ENCODE measurements around the gene UBE3D.

DNA sequence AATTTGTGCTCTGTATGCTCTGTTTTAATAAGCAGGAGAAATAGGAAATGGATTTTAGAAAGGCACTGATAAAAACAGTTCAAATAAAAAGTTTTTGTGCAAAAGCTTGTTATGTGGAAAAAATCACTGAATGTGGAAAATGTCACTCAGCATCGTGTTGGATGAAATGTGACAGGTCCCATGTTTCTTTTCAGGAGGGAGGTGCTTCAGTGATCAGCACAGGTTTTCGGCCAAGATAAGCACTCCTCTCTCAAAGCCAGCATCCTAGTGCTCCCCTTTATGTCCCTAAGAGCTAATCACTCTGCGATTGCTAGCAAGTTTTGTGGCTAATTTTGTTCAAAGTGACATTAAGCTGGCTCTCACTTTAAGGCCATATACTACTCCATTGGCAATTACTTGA lies 12.0 kb downstream of the UBE3D start:
- TF ChIP-seq, protein P1, sequence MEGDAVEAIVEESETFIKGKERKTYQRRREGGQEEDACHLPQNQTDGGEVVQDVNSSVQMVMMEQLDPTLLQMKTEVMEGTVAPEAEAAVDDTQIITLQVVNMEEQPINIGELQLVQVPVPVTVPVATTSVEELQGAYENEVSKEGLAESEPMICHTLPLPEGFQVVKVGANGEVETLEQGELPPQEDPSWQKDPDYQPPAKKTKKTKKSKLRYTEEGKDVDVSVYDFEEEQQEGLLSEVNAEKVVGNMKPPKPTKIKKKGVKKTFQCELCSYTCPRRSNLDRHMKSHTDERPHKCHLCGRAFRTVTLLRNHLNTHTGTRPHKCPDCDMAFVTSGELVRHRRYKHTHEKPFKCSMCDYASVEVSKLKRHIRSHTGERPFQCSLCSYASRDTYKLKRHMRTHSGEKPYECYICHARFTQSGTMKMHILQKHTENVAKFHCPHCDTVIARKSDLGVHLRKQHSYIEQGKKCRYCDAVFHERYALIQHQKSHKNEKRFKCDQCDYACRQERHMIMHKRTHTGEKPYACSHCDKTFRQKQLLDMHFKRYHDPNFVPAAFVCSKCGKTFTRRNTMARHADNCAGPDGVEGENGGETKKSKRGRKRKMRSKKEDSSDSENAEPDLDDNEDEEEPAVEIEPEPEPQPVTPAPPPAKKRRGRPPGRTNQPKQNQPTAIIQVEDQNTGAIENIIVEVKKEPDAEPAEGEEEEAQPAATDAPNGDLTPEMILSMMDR (IDR thresholded peaks at IDR 0.05; ENCODE audit: low read length): no peak
- no peak for TF ChIP-seq EZH2phosphoT487 (IDR thresholded peaks at IDR 0.05; ENCODE audit: low read length)
